NCI-H82 treated with DMSO at 0.1 percent for 48 hours (cell line): ENCODE data around the gene CCDC91.

Source experiments
- DNase-seq: peaks from one replicate; lab custom pipeline; 2025; ENCODE audit not compliant: unreplicated experiment; lab: John Stamatoyannopoulos, UW

The CCDC91 gene

DNA sequence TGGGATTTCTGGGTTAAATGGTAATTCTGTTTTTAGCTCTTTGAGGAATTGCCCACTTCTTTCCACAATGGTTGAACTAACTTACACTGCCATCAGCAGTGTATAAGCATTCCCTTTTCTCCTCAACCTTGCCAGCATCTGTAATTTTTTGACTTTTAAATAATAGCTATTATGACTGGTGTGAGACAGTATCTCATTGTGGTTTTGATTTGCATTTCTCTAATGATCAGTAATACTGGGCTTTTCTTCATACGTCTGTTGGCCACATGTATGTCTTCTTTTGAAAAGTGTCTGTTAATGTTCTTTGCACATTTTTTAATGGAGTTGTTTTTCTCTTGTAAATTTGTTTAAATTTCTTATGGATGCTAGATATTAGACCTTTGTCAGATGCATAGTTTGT, 323.7 kb downstream of the CCDC91 start:
- DNase-seq = no peak

DNA sequence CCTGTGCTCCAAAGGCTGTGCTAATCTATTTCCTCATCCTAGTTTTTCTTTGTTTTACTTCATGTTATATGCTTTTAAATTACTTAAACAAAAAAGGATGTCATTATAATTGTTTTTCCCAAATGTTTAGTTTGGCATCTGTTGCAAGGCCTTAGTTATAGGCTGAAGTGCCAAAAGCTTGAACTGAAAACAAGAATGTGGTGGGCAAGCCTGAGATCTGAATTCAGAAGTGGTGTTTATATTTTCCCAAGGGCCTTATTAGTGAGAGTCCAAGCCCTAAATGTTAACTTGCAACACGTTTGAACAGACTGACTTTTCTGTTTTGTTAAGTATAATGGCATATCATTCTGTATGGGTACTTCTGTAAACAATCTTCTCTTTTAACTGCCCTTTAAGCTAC, 326.8 kb downstream of the CCDC91 start:
- DNase-seq = no peak

DNA sequence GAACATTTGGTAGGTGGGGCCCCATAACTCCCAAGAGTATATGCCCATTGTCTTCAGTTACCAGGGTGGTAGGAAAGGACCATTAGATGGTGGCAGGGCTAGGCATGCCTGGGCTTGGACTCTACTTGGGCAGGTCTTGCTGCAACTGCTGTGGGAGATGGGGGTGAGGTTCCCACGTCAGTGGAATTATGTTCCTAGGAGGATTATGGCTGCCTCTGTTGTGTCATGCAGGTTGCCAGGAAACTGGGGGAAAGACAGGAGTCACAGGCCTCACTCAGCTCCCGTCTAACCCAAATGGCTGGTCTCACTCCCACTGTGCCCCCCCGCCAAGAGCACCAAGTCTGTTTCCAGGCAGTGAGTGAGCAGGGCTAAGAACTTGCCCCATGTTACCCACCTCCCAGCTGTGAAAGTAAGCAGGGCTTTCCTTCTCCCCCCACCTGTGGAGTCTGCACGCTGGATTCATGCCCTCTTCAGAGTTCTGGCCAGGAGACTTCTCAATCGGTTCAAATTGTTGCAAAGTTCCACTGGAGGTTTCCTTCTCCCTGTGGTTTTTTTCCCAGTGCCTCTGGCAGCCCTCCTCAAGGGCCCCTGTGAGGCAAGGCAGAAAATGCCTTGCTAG, 337.5 kb downstream of the CCDC91 start:
- no peak for DNase-seq

DNA sequence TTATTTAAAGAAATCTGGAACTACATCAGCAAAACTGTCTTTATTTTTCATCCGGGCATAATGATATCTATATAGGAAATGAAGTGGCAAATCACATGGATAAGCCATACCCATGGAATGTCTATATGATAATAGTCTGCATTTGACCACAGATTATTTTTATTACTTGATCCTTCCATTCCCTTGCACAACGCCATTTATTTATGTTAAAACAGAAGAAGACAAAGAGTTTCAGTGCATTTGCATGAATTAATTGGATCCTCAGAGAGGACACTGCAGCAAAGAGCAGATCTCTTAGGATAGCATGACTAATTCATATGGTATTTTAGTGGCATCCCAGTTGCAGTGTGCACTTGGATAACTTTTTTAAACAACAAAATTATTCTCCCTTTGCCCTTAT, 345.0 kb downstream of the CCDC91 start:
- DNase-seq = no peak

DNA sequence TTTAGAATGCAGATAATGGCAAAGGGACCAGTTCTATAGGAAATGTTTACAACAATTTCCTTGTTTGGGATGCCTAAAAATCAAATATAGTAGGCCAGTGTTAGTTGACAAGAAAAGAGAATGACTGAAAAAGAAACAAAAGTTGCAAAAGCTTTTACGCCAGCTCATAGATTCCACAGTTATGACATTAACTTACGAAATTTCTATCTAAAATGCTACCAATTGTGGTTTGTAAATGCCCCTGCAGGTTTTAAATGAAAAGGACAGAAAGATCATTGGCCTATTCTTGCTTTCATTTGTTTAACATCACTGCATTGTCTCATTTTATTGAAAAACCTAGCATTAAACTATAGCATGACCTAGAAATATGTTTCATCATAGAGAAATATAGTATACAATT, 345.8 kb downstream of the CCDC91 start:
- DNase-seq = no peak

DNA sequence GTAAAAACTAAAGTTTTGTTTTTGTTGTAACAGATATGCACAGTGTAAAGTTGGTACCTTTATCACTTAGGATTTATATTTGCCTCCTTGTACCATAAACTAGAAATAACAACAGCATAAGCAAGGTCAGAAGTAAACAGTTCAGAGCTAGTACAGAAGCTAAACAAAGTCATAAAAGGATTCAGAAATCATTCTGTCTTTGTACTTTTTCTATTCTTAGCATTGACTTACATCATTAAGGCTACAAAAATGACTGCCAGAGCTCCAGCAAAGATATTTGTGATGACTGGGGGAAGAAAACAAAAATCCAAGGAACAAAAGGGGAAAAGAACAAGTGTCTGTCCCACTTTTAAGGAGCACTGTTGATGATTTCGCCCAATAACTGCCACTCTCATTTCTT, 347.2 kb downstream of the CCDC91 start:
- no peak for DNase-seq

DNA sequence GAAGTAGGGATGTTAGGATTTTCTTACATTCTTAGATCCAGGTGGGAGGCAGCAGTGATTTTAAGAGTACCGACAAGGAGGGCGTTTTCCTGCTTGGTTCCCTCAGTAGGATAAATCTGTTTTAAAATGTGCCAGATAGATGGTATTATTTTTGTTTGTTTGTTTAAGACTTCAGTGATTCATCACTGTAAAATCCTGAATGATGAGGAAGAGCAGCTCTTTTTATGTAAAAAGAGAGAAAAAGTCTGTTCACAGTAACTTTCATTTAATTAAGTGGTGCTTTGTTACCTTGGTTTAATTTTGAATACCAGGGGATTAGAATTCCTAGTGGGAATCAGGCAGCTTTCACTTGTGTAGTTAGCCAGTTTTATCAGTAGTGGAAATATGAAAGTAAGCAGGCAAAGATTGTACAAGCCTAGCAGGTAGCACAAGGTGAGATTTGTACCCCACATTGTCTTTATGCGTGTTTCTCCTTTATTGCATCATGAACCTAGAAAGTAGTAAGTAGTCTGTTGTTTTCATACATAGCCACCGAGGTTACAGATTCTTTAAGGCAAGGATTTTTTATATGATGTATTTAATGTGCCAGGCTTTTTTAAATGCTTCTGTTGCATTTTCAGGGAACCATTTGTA, 349.6 kb downstream of the CCDC91 start:
- DNase-seq = no peak

DNA sequence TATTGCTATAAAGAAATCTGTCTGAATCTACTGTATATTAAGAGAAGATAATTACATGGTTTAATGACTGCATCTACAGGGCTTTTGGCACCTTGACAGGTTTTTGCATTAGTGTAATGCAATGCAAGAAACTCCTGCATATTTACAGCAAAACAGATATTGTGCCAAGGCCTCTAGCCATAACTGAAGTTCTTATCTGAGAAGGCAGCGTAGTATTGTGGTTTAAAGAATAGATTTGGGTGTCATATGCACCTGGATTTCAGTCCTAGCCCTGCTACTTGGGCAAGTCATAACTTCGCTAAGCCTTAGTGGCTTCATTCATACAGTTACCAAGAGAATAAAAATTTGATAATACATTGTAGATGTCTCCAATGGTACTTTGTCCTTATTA, 350.1 kb downstream of the CCDC91 start:
- no peak for DNase-seq

DNA sequence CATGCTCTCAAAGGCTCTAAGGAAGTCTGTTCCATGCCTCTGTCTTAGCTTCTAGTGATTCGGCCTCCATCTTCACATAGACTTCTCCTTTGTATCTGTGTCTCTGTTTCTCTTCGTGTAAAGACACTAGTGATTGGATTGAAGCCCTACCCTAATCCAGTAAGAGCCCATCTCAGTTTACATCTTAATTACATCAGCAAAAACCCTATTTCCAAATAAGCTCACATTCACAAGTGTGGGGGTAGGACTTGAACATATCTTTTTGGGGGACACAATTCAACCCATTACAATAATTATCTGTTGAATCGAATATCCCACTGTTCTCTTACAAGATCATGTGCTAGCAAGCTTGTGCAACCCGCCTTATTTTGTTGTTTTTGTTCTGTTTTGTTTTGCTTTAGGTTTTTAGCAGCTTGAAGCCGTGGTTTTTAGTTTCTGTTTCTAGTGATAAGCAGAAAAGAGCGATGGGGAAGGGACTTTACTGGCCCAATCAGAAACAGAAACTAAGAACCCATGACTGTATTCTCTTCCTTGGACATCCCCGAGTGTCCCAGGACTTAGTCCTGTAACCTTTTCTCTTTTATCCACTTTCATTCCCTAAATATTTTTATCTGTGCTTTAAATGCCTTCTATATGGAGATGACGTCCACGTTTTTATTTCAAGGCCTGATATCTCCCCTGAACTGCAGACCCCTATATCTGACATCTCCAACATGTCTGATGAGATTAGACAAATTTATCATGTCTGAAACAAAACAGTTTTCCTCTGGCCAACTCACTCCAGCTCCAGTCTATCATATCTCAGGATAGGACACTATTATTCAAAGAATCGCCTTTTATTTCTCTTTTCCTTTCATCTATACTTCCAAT, 353.0 kb downstream of the CCDC91 start:
- DNase-seq = peak; percentile 54

DNA sequence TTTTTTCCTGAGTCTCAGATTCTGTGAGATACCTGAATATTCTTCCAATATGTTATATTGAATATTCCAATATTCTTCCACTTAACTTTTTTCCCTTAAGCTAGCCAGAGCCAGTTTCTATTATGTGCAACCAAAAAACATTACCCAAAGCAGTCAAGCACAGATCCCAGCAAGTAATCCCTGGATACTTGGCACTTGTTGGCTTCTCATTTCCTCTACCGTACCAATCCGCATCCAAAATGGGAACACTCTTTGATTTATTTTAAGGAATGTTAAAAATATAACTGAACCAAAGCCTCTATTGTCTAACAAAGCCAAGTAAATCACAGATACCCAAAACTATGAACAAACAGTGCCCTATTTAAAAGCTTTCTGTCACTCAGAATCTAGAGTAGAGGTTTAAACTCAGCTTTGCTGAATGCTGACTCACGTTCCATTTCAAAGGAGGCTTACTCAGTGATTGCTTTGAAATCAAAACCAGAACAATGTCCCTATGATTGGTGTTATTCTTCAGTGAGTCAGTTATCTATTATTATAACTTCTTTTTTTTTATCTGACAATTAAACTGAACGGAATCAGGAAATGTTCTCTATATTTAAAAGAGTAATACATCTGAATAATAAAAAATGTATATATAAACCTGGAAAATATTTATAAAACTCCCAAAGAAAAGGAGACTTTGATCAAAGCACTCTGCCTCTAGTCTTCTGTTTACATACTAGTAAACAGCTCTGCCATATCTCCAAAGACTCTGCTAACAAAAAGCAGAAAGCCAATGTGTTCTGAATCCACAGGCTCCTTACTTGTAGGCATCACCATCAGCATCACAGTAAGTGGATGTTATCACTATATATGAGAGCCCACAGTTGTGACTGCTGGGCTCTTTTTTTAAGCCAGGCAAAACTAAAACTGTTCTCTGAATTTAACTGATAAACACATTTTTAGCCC, 360.8 kb downstream of the CCDC91 start:
- no peak for DNase-seq

DNA sequence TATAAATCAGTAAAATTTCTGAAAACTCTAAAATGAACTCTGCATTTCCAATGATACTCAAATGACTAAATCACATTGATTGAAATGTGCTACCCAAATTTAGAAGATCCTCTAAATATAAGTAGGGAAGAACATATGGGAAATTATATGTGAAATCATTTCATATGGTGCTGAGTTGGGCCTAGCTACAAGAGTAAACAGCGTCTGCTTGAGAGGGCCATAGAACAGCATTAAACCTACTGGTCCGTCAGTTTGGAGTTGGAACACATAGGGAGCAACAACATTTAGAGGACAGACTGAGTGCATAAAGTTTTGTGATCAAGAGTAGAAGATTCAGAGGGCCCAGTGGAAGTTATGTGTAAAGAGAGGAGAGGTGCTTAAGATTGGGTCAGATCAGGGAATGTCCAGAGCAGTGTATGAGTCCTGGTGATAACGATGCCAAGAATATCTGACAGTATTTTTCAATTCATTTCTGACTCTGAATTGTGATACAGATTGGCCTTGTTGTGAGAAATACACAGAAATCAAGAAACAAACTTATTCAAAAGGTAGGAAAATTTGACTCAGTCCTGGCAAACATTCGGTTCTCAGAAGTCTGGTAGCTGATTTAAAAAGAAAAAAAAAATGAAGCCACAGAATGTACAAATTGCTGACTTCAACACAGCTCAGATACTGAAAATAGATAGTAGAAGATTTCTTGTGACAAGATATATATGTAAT, 362.2 kb downstream of the CCDC91 start:
- DNase-seq = no peak

DNA sequence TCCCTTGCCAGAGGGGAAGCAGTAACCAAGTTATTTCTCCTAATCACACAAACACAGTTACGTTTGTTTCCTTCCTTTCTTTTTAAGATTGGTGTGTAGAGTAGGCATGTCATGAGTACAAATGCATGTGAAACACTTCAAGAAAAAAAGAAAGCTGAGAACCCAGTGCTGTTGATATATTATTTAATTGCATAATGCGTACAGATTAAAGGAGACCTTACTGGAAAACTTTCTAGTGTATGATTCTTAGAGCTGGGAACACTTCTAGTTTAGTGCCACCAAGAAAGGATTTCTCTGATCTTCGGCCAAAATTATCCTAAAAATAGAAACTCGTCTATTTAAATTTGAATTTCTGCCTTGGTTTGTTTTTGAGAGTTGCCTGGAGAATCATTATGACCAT, 365.5 kb downstream of the CCDC91 start:
- DNase-seq = no peak

DNA sequence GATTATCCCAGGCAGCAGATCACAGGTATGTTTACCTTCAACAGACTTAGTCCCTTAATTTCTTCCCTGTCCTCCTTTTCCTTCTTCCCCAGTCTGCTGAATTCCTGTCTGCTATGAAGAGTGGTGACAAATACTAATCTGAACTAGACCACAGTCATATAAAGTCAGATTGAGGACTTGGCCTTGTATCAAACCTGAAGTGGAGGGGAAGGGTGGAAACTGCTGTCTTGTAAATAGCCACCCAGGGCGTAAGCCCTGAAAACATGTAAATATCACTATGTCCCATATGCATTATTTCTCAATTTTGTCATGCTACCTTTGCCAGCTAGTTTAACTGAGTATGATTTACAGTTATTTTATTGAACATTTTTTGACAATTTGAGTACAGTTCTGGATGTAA, 368.0 kb downstream of the CCDC91 start:
- DNase-seq = no peak

DNA sequence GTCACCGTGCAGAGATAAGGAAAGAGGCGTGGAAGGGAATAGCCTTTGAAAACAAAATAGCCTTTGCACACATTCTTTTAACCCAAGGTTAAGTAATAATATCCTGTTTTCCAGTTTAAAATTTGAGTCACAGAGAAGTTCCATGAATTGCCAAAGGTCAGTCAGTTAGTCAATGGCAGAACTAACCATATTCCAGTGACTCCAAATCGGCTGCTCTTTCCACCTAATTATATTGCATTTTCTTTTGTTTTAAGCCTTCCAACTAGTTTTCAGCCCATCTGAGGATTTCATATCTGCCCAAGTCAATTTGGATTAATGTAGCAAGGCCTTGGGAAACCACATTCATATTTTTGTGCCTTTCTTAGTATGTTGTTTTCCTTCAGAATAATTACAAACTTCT, 373.0 kb downstream of the CCDC91 start:
- no peak for DNase-seq

DNA sequence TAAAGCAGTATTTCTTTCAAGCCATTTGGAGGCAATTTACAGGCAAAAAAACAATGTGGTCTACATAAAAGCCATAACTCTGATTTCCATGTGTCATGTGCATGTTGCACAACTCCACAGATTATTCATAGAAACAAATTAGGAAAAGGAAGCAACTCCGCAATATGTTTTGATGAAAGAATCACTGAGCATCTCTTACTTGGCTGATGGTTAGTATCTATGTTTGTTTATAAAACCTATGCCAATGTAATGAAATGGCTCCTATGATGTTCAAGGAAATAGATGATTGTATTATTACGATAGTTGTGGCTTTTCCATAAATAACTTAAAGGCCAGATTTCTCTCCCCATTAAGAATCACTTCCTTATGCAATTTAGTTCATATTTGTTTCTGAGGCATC, 373.7 kb downstream of the CCDC91 start:
- no peak for DNase-seq

DNA sequence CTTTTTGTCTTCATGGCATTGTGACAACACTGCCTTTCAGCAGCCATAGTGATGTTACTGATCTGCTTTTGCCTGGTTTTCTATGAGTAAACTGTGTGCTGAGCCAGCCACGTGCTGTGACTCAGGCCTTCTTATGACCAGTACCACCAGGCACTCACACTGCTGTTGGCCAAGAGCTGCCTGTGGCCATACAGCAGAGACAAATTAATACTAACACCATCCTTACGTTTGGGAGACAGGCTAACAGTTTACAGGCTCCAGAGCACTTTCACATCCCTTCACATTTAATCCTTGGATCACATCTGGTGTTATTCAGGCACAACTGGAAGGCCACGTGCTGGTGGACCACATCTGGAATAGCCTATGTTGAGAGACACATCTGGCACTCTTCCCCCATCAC, 377.9 kb downstream of the CCDC91 start:
- DNase-seq = no peak

DNA sequence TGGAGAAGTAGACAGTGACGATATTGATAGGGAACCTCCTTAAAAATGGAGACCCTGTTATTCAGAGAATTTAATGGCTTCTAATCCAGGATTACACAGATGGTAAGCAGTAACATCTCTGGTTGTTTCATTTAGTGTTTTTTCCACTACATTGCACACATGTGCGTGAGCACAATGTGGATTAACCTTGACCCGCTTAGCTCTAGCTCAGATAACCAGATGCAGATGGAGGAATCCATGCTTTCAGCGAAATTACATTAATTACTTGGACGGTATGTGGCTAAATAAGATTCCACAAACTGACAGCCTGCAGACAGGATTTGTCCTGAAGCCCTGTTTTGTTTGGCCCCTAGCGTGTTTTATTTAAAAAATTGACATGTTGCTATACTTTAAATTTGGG, 378.4 kb downstream of the CCDC91 start:
- peak; percentile 93 for DNase-seq

DNA sequence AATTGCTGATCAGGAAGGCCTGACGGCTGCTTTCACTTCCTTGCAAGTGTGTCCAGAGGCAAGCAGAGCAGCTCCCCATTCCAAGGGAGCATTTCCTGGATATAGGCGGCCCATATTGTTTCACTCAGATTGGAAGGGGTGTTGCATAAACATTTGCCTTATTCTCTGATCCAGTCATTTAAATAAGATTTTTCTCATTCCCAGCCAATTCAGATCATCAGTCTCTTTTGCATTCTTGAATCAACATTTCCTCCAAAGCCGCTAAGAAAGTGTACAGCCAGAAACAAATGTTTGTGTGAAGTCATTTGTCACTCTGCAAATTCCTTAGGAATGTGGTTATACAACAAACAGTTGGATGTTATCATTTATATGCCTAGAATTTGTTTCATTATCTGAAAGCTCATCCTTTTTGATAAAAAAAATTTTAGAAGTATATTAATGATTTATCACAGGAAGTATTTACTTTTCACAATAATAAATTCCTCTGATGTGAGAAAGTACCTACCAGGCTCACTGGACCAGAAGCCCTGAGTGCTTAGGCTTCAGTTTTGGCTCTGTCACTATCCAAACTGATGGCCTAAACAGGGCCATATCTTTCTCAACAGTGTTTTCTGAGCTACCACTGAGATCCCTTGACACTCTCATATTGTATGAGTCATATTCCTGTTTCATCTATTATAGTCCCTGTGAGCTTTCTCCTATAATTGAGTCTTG, 379.6 kb downstream of the CCDC91 start:
- DNase-seq = no peak

DNA sequence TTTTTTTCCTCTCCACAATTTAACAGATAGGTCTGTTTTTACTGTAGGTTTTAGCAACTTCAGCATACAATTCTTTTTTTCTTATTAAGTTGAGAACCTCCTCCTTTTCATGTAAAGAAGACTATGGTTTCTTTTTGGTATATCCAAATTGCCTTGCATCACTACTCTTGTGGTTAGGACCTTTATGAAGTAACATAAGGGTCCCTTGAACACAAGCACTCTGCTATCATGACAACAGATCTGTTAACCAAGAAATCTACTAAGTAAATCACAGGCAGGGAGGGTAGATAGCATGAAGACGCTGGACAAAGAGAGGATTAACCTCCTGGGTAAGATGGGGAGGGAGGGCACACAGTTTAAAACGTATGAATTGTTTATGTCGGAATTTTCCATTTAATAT, 380.6 kb downstream of the CCDC91 start:
- DNase-seq = no peak
